HCT116 (cell line): ENCODE data around the gene MFN1. TPM values are rescaled to one million over a fixed set of nuclear protein-coding genes. Genes with fewer than 3 reads are reported as not detected.

ENCODE experiments used
- ATAC-seq: fragments of 200-7000 bp; cut with Tn5 transposase; 2 replicates; pipeline ENCODE4 v1.9.1; 2020; ENCODE audit warnings: mild to moderate bottlenecking, moderate library complexity
- BruUV-seq: library from RNA; stranded (reverse); fragments of 400-500 nt; replicated peaks from 2 replicates; lab custom pipeline; 2021; lab: Mats Ljungman, UMichigan
- CTCF ChIA-PET: fragments of 300-600 bp; sonication (Branson Sonifier 250); formaldehyde crosslinking; loops from one replicate; lab custom pipeline; 2021; ENCODE audit warnings: antibody characterized with exemption; lab: Charles Lee
- POLR2A ChIA-PET: fragments of 300-600, 350-600 bp; sonication (Branson Sonifier 250); formaldehyde crosslinking; loops from one replicate; lab custom pipeline; 2021; ENCODE audit warnings: antibody characterized with exemption; lab: Charles Lee
- RAD21 ChIA-PET, 2 experiments: fragments of 300-600 bp; sonication (Branson Sonifier 250); formaldehyde crosslinking; loops; one replicate each; lab custom pipeline; 2023; ENCODE audit warnings: low total read pairs in 2 of 2; ENCODE audit not compliant: uncharacterized antibody in 2 of 2, unreplicated experiment in 2 of 2, low non-redundant PET in 1 of 2; lab: Charles Lee
- DNase-seq: peaks from one replicate; pipeline ENCODE4 v3.0.0-alpha.2; 2010; ENCODE audit warnings: low read depth, low spot score
- H2AFZ ChIP-seq: fragments of 200-600 bp; shearing (Covaris generic), sonication (generic); 2 replicates; pipeline ENCODE4 v1.6.1; 2017; ENCODE audit warnings: low read depth, mixed run types, mixed read lengths, antibody characterized with exemption, low read length; ENCODE audit not compliant: poor library complexity, severe bottlenecking
- H3K27ac ChIP-seq: 2 replicates; pipeline ENCODE4 v1.5.1; 2012; ENCODE audit warnings: low read depth, low read length
- H3K27me3 ChIP-seq: fragments of 200-600 bp; sonication (generic); 2 replicates; pipeline ENCODE4 v1.6.1; 2016; ENCODE audit warnings: mixed run types, low read length, mixed read lengths; ENCODE audit not compliant: insufficient read depth
- H3K36me3 ChIP-seq, 2 experiments: fragments of 200-500 bp in 1 of 2; fragments of 200-600 bp in 1 of 2; sonication (Bioruptor generic) in 1 of 2; sonication (generic) in 1 of 2; 2 replicates each; pipeline versions ENCODE4 v1.5.1 to v1.6.1; 2014 to 2016; ENCODE audit warnings: low read length in 2 of 2, inconsistent platforms in 1 of 2, mixed read lengths in 1 of 2, mixed run types in 1 of 2; ENCODE audit not compliant: insufficient read depth in 2 of 2, control insufficient read depth in 1 of 2
- H3K4me1 ChIP-seq, 2 experiments: fragments of 200-600 bp in 1 of 2; sonication (generic) in 1 of 2; 2 replicates each; pipeline versions ENCODE4 v1.5.1 to v1.6.1; 2012 to 2017; ENCODE audit warnings: low read length in 2 of 2, inconsistent platforms in 1 of 2, mild to moderate bottlenecking in 1 of 2, mixed read lengths in 1 of 2, mixed run types in 1 of 2, moderate library complexity in 1 of 2; ENCODE audit not compliant: insufficient read depth in 2 of 2, control insufficient read depth in 1 of 2
- H3K4me2 ChIP-seq: fragments of 200-600 bp; sonication (generic); 2 replicates; pipeline ENCODE4 v1.6.1; 2017; ENCODE audit warnings: mixed run types, low read length, mixed read lengths
- H3K4me3 ChIP-seq, 2 experiments: fragments of 200-600 bp in 1 of 2; sonication (generic) in 1 of 2; replicated peaks in 1 of 2; 2 replicates each; pipeline ENCODE4 v1.5.1; 2011 to 2016; ENCODE audit warnings: low read length in 2 of 2, control low read depth in 1 of 2, low read depth in 1 of 2, mild to moderate bottlenecking in 1 of 2, mixed read lengths in 1 of 2, mixed run types in 1 of 2
- H3K79me2 ChIP-seq: fragments of 200-600 bp; sonication (generic); 2 replicates; pipeline ENCODE4 v1.6.1; 2017; ENCODE audit warnings: mild to moderate bottlenecking, mixed run types, low read length, moderate library complexity, mixed read lengths; ENCODE audit not compliant: insufficient read depth
- H3K9ac ChIP-seq: fragments of 200-600 bp; sonication (generic); 2 replicates; pipeline ENCODE4 v1.6.1; 2016; ENCODE audit warnings: low read length, mixed read lengths
- H3K9me2 ChIP-seq: fragments of 200-600 bp; sonication (generic), shearing (Covaris generic); 2 replicates; pipeline ENCODE4 v1.6.1; 2017; ENCODE audit warnings: mixed run types, mild to moderate bottlenecking, moderate library complexity; ENCODE audit not compliant: insufficient read depth
- H3K9me3 ChIP-seq, 2 experiments: fragments of 200-500 bp in 1 of 2; fragments of 200-600 bp in 1 of 2; sonication (Bioruptor generic) in 1 of 2; sonication (generic) in 1 of 2; 2 replicates each; pipeline ENCODE4 v1.6.1; 2014 to 2017; ENCODE audit warnings: low read length in 2 of 2, mixed read lengths in 2 of 2, inconsistent platforms in 1 of 2, low read depth in 1 of 2, mild to moderate bottlenecking in 1 of 2, mixed run types in 1 of 2, moderate library complexity in 1 of 2; ENCODE audit not compliant: control insufficient read depth in 1 of 2, insufficient read depth in 1 of 2
- H4K20me1 ChIP-seq: fragments of 200-600 bp; sonication (generic), shearing (Covaris generic); 2 replicates; pipeline ENCODE4 v1.6.1; 2017; ENCODE audit warnings: mixed run types, mild to moderate bottlenecking, moderate library complexity; ENCODE audit not compliant: insufficient read depth
- CBX3 ChIP-seq: IDR thresholded peaks from 2 replicates; pipeline ENCODE4 v1.6.1; 2012; ENCODE audit warnings: low read depth
- CEBPB ChIP-seq: IDR thresholded peaks from 2 replicates; pipeline ENCODE4 v1.6.1; 2012; ENCODE audit warnings: low read depth
- EGR1 ChIP-seq: IDR thresholded peaks from 2 replicates; pipeline ENCODE4 v1.6.1; 2012; ENCODE audit warnings: low read depth
- EZH2phosphoT487 ChIP-seq: fragments of 200-600 bp; IDR thresholded peaks from 2 replicates; pipeline ENCODE4 v1.6.1; 2018; ENCODE audit warnings: antibody characterized with exemption, borderline replicate concordance
- FOSL1 ChIP-seq: IDR thresholded peaks from 2 replicates; pipeline ENCODE4 v1.6.1; 2012; ENCODE audit warnings: low read depth
- JUND ChIP-seq: IDR thresholded peaks from 2 replicates; pipeline ENCODE4 v1.6.1; 2012
- POLR2A ChIP-seq: IDR thresholded peaks from 2 replicates; pipeline ENCODE4 v1.7.0; 2011; ENCODE audit warnings: borderline replicate concordance; ENCODE audit not compliant: insufficient read depth, insufficient read length; ENCODE audit errors: extremely low read depth
- POLR2AphosphoS5 ChIP-seq: IDR thresholded peaks from 2 replicates; pipeline ENCODE4 v1.6.1; 2011; ENCODE audit warnings: mild to moderate bottlenecking, low read depth, low read length, moderate library complexity
- RAD21 ChIP-seq: IDR thresholded peaks from 2 replicates; pipeline ENCODE4 v1.6.1; 2012; ENCODE audit warnings: low read depth, mild to moderate bottlenecking
- SP1 ChIP-seq: IDR thresholded peaks from 2 replicates; pipeline ENCODE4 v1.6.1; 2012; ENCODE audit warnings: low read depth
- TCF7L2 ChIP-seq: IDR thresholded peaks from 2 replicates; pipeline ENCODE4 v1.7.0; 2011; ENCODE audit warnings: borderline replicate concordance, inconsistent platforms; ENCODE audit not compliant: insufficient read depth, insufficient read length; ENCODE audit errors: extremely low read depth
- YY1 ChIP-seq: IDR thresholded peaks from 2 replicates; pipeline ENCODE4 v1.6.1; 2011; ENCODE audit warnings: low read length, low read depth, moderate library complexity, mild to moderate bottlenecking; ENCODE audit not compliant: insufficient replicate concordance; ENCODE audit errors: extremely low read depth
- ZBTB33 ChIP-seq: IDR thresholded peaks from 2 replicates; pipeline ENCODE4 v1.6.1; 2011; ENCODE audit warnings: mild to moderate bottlenecking, low read length, moderate library complexity; ENCODE audit not compliant: insufficient replicate concordance; ENCODE audit errors: extremely low read depth
- ZFX ChIP-seq: fragments of 450-650 bp; IDR thresholded peaks from 2 replicates; pipeline ENCODE4 v1.6.1; 2017
- ZNF274 ChIP-seq: fragments of 200-500 bp; sonication (Bioruptor generic); IDR thresholded peaks from 2 replicates; pipeline ENCODE4 v1.6.1; 2014; ENCODE audit warnings: mild to moderate bottlenecking, low read depth, low read length, inconsistent platforms
- intact Hi-C: fragments of 100-400 bp; cut with micrococcal nuclease; formaldehyde crosslinking; loops from 2 replicates; pipeline ENCODE4 v1.10.0; 2022
- total RNA-seq: library from RNA; stranded (reverse); gene quantifications from one replicate; pipeline ENCODE4 v1.2.1, GENCODE V29; 2021; ENCODE audit not compliant: unreplicated experiment
- TF ChIP-seq, protein P1 (sequence below), 3 experiments: fragments of 200-600 bp in 1 of 3; sonication (generic) in 1 of 3; IDR thresholded peaks in 2 of 3; conservative IDR thresholded peaks in 1 of 3; 2 replicates each; pipeline ENCODE4 v1.5.1; 2012 to 2017; ENCODE audit warnings: low read depth in 2 of 3, low read length in 2 of 3, antibody characterized with exemption in 1 of 3, borderline replicate concordance in 1 of 3, control low read depth in 1 of 3, mild to moderate bottlenecking in 1 of 3, mixed read lengths in 1 of 3, mixed run types in 1 of 3, moderate library complexity in 1 of 3; ENCODE audit not compliant: insufficient read depth in 1 of 3
- TF ChIP-seq, protein P2 (sequence below): IDR thresholded peaks from 2 replicates; pipeline ENCODE4 v1.6.1; 2012
- TF ChIP-seq, protein P3 (sequence below): IDR thresholded peaks from 2 replicates; pipeline ENCODE4 v1.6.1; 2012

The MFN1 gene
- total RNA-seq, 1 experiment from 2014 or later = 54.6 TPM

- peak; percentile 87 for ATAC-seq
- no peaks in the 10 kb centered on the region for H3K9me3 ChIP-seq
- H3K9me2 ChIP-seq = no peaks in the 10 kb centered on the region
- intact Hi-C loops = loop anchor here (2.0 kb wide), 1 partner anchor 236 kb away; no protein-coding TSS in a partner anchor
- peak within 1 kb of the TSS; percentile 82 for H3K4me2 ChIP-seq
- POLR2A ChIA-PET = interaction anchor here (0.9 to 1.8 kb wide), 2 partner anchors 240 kb away, joined by 3 to 4 read pairs; partner anchors contain the start of gene ACTL6A
- peak within 1 kb of the TSS; percentile 90 for H3K27ac ChIP-seq
- H3K79me2 ChIP-seq = peaks cover 46% of the 10 kb centered on the region
- TSS peak; percentile 95 for BruUV-seq
- H3K9ac ChIP-seq = peak within 1 kb of the TSS; percentile 96
- H2AFZ ChIP-seq = peak within 1 kb of the TSS; percentile 94
- no peaks in the 10 kb centered on the region for H3K27me3 ChIP-seq
- H4K20me1 ChIP-seq = 0 out of 2 replicates have a peak, but pooled peaks cover 5% of the 10 kb centered on the region
- peak within 1 kb of the TSS; percentile 74 to 87 for H3K4me3 ChIP-seq
- RAD21 ChIA-PET = no interaction called here
- DNase-seq = peak; percentile 76
- CTCF ChIA-PET = interaction anchor here (0.6 to 2.2 kb wide), 11 partner anchors 9 to 888 kb away, joined by 3 to 6 read pairs (median 4); partner anchors contain the start of gene ACTL6A
- H3K36me3 ChIP-seq = no peaks in the 10 kb centered on the region; a peak in 2 of 4 replicates
- H3K4me1 ChIP-seq = peaks cover 7 to 29% of the 10 kb centered on the region in 2 experiments; a peak in 3 of 4 replicates
- TF ChIP-seq RAD21 (peak; percentile 42), ZFX (no peak; the same call in 1 of the 2 replicates), SP1 (peak; percentile 35; the same call in 1 of the 2 replicates), ZBTB33 (peak; percentile 42), EZH2phosphoT487 (no peak), POLR2A (peak; percentile 69), EGR1 (0 out of 2 replicates have a peak, but pooled peaks have one; percentile 9), YY1 (peak; percentile 16), POLR2AphosphoS5 (peak; percentile 62), TCF7L2 (peak; percentile 44), CBX3 (peak; percentile 74; the same call in 1 of the 2 replicates), JUND (no peak; the same call in 1 of the 2 replicates), FOSL1 (no peak), CEBPB (no peak), ZNF274 (no peak)
- TF ChIP-seq, protein P1, sequence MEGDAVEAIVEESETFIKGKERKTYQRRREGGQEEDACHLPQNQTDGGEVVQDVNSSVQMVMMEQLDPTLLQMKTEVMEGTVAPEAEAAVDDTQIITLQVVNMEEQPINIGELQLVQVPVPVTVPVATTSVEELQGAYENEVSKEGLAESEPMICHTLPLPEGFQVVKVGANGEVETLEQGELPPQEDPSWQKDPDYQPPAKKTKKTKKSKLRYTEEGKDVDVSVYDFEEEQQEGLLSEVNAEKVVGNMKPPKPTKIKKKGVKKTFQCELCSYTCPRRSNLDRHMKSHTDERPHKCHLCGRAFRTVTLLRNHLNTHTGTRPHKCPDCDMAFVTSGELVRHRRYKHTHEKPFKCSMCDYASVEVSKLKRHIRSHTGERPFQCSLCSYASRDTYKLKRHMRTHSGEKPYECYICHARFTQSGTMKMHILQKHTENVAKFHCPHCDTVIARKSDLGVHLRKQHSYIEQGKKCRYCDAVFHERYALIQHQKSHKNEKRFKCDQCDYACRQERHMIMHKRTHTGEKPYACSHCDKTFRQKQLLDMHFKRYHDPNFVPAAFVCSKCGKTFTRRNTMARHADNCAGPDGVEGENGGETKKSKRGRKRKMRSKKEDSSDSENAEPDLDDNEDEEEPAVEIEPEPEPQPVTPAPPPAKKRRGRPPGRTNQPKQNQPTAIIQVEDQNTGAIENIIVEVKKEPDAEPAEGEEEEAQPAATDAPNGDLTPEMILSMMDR (IDR thresholded peaks at IDR 0.05 in 2 of 3, conservative IDR thresholded peaks at IDR 0.05 in 1 of 3; ENCODE audit: borderline replicate concordance in 1 of 3, insufficient read depth in 1 of 3, low read depth in 2 of 3, low read length in 2 of 3) = peak; percentile 34 to 74 (median 67); a peak in 5 of 6 replicates
- TF ChIP-seq, protein P2, sequence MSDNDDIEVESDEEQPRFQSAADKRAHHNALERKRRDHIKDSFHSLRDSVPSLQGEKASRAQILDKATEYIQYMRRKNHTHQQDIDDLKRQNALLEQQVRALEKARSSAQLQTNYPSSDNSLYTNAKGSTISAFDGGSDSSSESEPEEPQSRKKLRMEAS = peak; percentile 86
- TF ChIP-seq, protein P3, sequence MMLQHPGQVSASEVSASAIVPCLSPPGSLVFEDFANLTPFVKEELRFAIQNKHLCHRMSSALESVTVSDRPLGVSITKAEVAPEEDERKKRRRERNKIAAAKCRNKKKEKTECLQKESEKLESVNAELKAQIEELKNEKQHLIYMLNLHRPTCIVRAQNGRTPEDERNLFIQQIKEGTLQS = no peak
These were observed 25.0 kb upstream of the MFN1 start, which contains the start of gene ZNF639 for GRCh38 chr3:179322286-179323196. ZNF639 (plus strand) TSS chr3:179323031; CDS start chr3:179328294, 5,263 bp downstream.
